DMS79 (cell line): ENCODE data around the gene TGFBR3L.
"Not testable (repeated sequence)": the region's sequence is repeated elsewhere in the genome, so short reads cannot be mapped to it uniquely, and the experiment has no call there.

Experiments
- DNase-seq: peaks from one replicate; lab custom pipeline; 2025; lab: John Stamatoyannopoulos, UW

Gene TGFBR3L

GRCh38 chr19:7917267-7918061 is 2.8 kb downstream of the TGFBR3L start:
- peak; percentile 16 for DNase-seq

GRCh38 chr19:7918062-7918614 is 3.5 kb downstream of the TGFBR3L start:
- DNase-seq: not testable (repeated sequence)

DNA sequence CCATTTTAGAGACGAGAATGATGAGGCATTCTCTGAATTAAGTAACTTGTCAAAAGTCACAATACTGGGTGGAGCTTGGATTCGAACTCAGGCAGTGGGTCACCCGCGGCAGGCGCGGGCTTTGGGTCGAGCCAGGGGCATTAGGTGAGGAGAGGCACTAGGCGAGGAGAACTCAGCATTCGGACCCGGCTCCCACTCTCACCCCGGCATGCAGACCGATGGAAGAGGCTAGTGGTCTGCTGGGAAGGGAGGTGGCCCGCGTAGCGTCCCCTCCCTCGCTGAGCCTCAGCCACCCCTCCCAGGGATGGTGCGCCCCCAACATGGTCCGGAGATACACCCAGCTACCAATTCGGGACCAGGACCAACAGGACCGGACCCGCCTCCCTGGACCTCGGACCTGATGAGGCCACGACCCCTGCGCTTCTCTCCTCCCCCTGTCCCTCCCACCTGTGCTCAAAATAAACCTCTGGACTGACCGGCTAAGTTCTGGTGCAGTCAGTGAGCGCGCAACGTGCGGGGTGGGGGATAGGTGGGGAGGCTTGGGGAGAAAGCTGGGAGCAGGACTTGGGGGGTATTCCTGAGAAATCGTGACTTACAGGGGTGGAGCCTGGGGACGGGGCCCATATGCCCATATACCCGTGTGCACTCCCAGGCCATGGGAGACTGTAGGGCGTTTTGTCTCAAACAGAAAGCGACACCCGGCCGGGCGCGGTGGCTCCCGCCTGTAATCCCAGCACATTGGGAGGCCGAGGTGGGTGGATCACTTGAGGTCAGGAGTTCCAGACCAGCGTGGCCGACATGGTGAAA is 4.2 kb downstream of the TGFBR3L start:
- DNase-seq: no peak

GRCh38 chr19:7919610-7920518 is 5.2 kb downstream of the TGFBR3L start, which contains the start of gene SNAPC2:
TSS of gene SNAPC2 (plus strand) at chr19:7920338. CDS start at chr19:7920367, 29 bp downstream.
- peak; percentile 91 for DNase-seq

DNA sequence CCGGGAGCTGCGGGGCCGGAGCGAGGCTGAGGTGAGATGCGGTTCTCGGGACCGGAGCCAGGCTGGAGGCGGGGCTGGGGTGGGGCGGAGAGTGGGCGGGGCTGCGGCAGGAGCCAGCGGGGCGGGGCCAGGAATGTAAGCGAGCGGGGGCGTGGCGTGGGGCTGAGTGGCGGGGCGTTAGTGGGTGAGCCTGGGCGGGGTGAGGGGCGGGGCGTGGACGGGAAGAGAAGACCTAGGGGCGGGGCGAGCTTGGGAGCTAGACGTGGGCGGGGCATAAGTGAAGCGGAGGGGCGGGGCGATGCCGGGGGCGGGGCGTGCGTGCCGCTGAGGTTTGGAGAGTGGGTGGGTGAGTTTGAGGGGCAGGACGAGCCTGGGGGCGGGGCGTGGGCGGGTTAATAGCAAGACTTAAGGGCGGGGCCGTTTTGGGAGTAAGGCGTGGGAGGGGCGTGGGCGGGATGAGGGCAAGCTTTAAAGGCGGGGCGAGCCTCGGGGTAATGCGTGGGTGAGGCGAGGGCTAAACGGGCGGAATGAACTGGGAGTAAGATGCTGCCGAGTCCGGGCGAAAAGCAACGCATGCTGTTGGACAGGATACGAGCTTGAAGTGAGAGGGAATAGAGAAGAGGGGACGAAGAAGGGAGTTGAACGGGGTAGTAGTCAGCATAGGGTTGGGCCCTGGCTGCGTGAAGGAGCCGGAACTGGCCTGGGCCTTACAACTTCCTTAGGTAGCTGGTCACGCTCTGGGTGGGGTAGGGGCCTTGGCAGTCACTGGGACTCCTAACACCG is 6.1 kb downstream of the TGFBR3L start:
- peak; percentile 87 for DNase-seq

DNA sequence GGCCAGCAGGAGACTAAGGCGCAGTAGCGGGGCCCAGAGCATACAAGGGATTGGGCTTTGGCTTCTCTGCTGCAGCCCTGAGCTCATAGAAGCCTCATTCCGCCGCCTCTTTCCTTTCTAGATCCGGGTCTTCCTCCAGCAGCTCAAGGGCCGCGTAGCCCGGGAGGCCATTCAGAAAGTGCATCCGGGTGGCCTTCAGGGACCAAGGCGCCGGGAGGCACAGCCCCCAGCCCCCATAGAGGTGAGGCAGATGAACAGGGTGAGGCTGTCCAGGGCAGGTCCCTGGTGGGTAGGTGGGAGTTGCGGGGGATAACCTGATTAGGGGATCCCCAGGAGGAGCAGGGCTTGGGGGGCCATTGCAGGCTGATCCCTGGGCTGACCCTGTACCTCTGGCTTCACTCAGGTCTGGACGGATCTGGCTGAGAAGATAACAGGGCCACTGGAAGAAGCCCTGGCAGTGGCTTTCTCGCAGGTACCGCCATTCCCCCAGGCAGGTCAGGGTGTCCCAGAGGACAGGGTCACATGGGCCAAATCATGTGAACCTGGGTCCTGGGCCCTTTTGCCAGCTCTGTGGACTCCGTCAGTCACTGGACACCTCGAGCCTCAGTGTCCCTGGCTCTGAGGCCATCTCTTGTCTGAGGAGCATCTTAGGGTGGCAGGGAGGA is 6.8 kb downstream of the TGFBR3L start:
- no peak for DNase-seq

GRCh38 chr19:7921967-7922835 is 7.6 kb downstream of the TGFBR3L start:
- DNase-seq: no peak

DNA sequence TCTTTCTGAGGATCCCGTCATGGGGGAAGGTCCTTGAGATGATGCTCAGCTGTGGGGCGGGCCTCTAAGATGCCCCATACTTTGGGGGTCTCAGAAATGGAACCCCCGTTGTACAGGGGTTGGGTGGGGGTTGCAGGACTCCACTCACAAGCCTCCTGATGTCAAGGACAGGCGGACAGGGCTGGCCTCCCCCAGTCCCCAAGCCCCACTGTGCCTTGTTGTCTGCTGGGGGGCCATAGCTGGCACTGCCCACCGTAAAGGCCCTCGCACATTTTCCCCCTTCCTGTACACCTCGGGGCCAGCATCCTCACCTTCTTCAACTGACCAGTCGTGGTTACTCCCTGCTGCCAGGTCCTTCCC is 8.2 kb downstream of the TGFBR3L start:
- DNase-seq: no peak

GRCh38 chr19:7923295-7924191 is 8.9 kb downstream of the TGFBR3L start:
- no peak for DNase-seq

DNA sequence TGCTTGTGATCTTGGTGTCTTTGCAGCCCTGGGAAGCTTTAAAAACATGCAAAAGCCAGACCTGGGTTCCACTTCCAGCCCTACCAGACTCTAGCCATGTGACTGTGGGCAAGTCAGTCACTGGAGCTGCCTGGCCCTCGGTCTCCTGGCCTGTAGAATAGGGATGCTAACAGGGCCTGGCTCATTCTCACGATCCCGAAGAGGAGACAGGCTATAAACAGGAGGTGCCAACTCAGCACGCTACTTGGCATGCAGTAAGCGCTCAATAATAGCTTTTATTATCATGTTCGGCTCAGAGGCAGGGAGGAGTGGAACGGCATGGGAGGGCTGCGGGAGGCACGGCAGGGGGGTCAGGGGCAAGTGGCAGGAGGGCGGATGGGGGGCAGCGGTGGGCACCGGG is 9.6 kb downstream of the TGFBR3L start:
- no peak for DNase-seq

GRCh38 chr19:7924651-7925170 is 10.1 kb downstream of the TGFBR3L start:
- no peak for DNase-seq

DNA sequence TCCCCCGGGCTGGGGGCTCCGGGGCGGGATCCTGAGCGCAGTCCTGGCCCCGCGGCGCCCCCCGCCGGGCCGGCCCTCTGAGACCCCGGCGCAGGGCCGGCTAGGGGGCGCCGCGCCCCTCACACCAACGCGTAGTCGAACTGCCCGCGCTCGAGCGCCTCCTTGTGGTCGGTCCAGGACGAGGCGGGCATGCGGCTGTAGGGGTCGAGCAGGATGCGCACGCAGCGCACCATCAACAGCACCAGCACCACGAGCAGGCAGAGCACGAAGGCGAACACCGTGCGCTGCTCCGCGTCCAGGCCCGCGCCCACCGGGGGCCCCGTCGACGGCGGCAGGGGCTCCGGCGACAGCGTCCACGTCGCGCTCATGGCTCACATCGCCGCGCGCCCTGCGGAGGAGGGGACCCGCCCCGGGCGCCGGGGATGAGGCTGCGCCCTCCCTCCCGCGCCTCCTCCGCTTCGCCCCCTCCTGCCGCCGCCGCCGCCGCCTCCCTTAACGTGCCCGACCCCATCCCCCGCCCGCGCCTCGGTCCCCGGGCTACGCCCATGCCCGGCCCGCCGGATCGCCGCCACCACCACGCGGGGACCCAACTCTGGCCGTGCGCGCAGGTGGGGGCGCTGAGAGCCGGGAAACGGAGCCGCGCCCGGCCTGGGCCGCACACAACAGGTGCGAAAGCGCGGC is 10.7 kb downstream of the TGFBR3L start:
- no peak for DNase-seq

DNA sequence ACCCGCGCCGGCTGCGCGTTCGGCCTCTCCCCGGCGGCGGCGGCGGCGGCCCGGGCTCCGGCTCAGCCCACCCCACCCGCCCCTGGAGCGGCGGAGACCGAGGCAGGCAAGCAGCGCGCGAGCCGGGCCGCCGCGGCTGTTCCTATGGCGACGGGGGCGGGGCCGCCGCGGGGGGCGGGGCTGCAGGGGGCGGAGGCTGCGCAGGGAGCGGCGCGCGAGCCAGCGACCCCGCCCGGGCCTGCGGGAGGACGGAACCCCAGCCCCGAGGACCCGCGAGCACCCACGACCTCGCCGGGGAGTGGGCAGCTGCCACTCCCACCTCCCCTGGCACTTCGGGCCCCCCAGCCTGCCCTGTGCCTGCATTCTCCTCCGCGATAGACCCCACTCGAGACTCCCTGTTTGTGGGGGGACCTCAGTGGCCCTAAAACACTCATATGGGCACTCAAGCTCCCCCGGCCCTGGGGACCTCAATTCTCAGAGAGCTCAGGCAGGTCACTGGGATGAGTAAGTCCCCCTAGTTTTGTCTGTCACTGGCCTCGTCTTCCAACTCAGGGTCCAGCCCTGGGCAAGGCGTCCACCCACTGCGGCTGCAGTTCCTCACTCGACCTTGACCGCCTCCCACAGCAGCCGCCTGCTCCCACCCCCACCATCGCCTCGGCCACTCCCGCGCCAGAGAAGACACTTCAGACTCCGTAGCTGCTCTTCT is 11.5 kb downstream of the TGFBR3L start, which contains the start of gene CTXN1:
CTXN1 (minus strand) TSS at position 115 of the 706 bp plus-strand sequence. CDS start 597 bp downstream, outside the sequence.
- no peak for DNase-seq

DNA sequence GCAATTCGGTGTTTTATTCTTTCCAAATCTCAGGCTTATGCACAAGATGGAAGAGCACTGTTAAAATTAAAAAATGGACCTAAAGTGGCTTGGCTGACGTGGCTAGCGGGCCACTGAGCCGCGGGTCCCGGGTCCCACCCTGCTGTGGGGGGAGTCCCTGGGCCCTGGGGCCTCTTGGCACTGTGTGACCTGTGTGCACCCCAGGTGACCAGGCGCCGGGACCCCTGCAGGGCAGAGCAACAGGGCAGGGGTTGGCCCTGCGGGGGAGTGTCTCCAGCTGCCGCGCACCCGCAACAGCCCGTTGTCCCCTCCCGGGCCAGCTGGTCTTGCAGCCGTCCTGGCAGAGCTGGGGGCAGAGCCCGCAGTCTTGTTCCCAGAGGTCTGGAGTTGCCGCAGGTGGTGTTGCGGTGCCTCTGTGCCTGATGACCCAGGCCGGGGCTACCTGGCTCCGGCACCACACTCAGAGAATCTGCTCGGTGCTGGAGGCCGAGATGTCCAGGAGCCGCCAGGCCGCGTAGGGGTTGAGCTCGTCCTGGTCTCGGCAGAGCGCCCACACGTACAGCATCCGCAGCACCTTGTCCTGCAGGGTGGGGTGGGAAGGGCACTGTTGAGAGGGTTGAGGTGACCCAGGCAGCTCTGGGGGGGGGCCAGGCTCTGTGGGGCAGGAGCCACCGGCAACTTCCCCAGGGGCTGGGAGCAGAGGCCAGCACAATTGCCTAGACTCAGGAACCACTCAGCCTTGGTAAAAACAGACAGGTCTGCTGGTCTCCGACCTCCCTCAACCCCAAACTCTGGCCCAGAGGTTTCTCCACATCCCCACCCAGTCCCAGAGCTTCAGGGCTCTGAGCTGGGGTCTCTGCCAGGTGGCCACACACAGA is 12.3 kb downstream of the TGFBR3L start:
- no peak for DNase-seq

- no peak for DNase-seq
Observed at GRCh38 chr19:7927605-7928333, 13.1 kb downstream of the TGFBR3L start.
